Activated naive CD8-positive, alpha-beta T cell (primary cell): ENCODE measurements around the gene IL4I1.
"Not testable (repeated sequence)": the region's sequence is repeated elsewhere in the genome, so short reads cannot be mapped to it uniquely, and the experiment has no call there.

Experiments used
- H3K27ac Mint-ChIP-seq: one replicate; pipeline ENCODE4 v1.8.0; 2021; ENCODE audit warnings: mixed read lengths
- H3K27me3 Mint-ChIP-seq: one replicate; pipeline ENCODE4 v1.8.0; 2021; ENCODE audit warnings: mixed read lengths
- H3K36me3 Mint-ChIP-seq: one replicate; pipeline ENCODE4 v1.8.0; 2021; ENCODE audit warnings: mixed read lengths
- H3K4me1 Mint-ChIP-seq: one replicate; pipeline ENCODE4 v1.8.0; 2021; ENCODE audit warnings: low read depth, mixed read lengths
- H3K4me3 Mint-ChIP-seq: one replicate; pipeline ENCODE4 v1.8.0; 2021; ENCODE audit warnings: mild to moderate bottlenecking, mixed read lengths
- H3K9me3 Mint-ChIP-seq: one replicate; pipeline ENCODE4 v1.8.0; 2021; ENCODE audit warnings: low read depth, mixed read lengths

Gene IL4I1

GRCh38 chr19:49929611-49930482 is 33.2 kb upstream of the IL4I1 start:
- peak overlapping the region; percentile 99 for H3K27ac Mint-ChIP-seq
- peak overlapping the region; percentile 99 for H3K4me3 Mint-ChIP-seq
- no peaks in the 10 kb centered on the region for H3K27me3 Mint-ChIP-seq
- H3K36me3 Mint-ChIP-seq, result peaks cover 17% of the 10 kb centered on the region
- H3K9me3 Mint-ChIP-seq, result no peaks in the 10 kb centered on the region
- H3K4me1 Mint-ChIP-seq, result peaks cover 55% of the 10 kb centered on the region

GRCh38 chr19:49929121-49929610 is 32.5 kb upstream of the IL4I1 start, which contains the start of the genes ATF5 and NUP62:
TSS of gene ATF5 (plus strand) at chr19:49929205. CDS start at chr19:49930851, 1,646 bp downstream.
TSS of gene NUP62 (minus strand) at chr19:49929504. CDS start at chr19:49909807, 19,697 bp downstream.
- peaks cover 17% of the 10 kb centered on the region for H3K36me3 Mint-ChIP-seq
- H3K4me3 Mint-ChIP-seq, result peak within 1 kb of the TSS; percentile 99
- H3K27me3 Mint-ChIP-seq, result no peaks in the 10 kb centered on the region
- H3K9me3 Mint-ChIP-seq, result no peaks in the 10 kb centered on the region
- peaks cover 55% of the 10 kb centered on the region for H3K4me1 Mint-ChIP-seq
- H3K27ac Mint-ChIP-seq, result peak within 1 kb of the TSS; percentile 99

- Mint-ChIP-seq H3K27ac (peak overlapping the region; percentile 99), H3K27me3 (no peaks in the 10 kb centered on the region), H3K9me3 (no peaks in the 10 kb centered on the region), H3K4me3 (peak overlapping the region; percentile 99), H3K36me3 (peaks cover 15% of the 10 kb centered on the region), H3K4me1 (peaks cover 50% of the 10 kb centered on the region)
These were observed 31.0 kb upstream of the IL4I1 start for GRCh38 chr19:49927526-49928264.

GRCh38 chr19:49926515-49926914 is 29.8 kb upstream of the IL4I1 start:
- Mint-ChIP-seq H3K4me3 (peak overlapping the region; percentile 65), H3K27me3 (no peaks in the 10 kb centered on the region), H3K9me3 (no peaks in the 10 kb centered on the region), H3K27ac (no peak overlapping the region), H3K36me3 (peaks cover 10% of the 10 kb centered on the region), H3K4me1 (peaks cover 46% of the 10 kb centered on the region)

GRCh38 chr19:49925486-49925885 is 28.8 kb upstream of the IL4I1 start:
- Mint-ChIP-seq H3K36me3 (peaks cover 10% of the 10 kb centered on the region), H3K27me3 (no peaks in the 10 kb centered on the region), H3K27ac (no peak overlapping the region), H3K4me3 (peak overlapping the region; percentile 41), H3K9me3 (no peaks in the 10 kb centered on the region), H3K4me1 (peaks cover 48% of the 10 kb centered on the region)

GRCh38 chr19:49924881-49925210 is 28.2 kb upstream of the IL4I1 start:
- not testable (repeated sequence) for H3K27me3 Mint-ChIP-seq, H3K9me3 Mint-ChIP-seq, H3K27ac Mint-ChIP-seq, H3K36me3 Mint-ChIP-seq
- peaks cover 45% of the 10 kb centered on the region for H3K4me1 Mint-ChIP-seq
- H3K4me3 Mint-ChIP-seq, result peak overlapping the region; percentile 20

GRCh38 chr19:49924004-49924880 is 27.6 kb upstream of the IL4I1 start:
- Mint-ChIP-seq H3K4me1 (peaks cover 46% of the 10 kb centered on the region), H3K27me3 (no peaks in the 10 kb centered on the region), H3K27ac (no peak overlapping the region), H3K36me3 (peaks cover 7% of the 10 kb centered on the region), H3K4me3 (peak overlapping the region; percentile 20), H3K9me3 (no peaks in the 10 kb centered on the region)

- H3K4me3 Mint-ChIP-seq, result no peak overlapping the region
- H3K36me3 Mint-ChIP-seq, result peaks cover 7% of the 10 kb centered on the region
- H3K9me3 Mint-ChIP-seq, result no peaks in the 10 kb centered on the region
- peaks cover 43% of the 10 kb centered on the region for H3K4me1 Mint-ChIP-seq
- H3K27ac Mint-ChIP-seq, result no peak overlapping the region
- no peaks in the 10 kb centered on the region for H3K27me3 Mint-ChIP-seq
These were observed 26.6 kb upstream of the IL4I1 start for GRCh38 chr19:49923055-49924003.

GRCh38 chr19:49921871-49922795 is 25.4 kb upstream of the IL4I1 start:
- H3K9me3 Mint-ChIP-seq, result no peaks in the 10 kb centered on the region
- peaks cover 37% of the 10 kb centered on the region for H3K4me1 Mint-ChIP-seq
- no peak overlapping the region for H3K27ac Mint-ChIP-seq
- peaks cover 3% of the 10 kb centered on the region for H3K36me3 Mint-ChIP-seq
- no peaks in the 10 kb centered on the region for H3K27me3 Mint-ChIP-seq
- no peak overlapping the region for H3K4me3 Mint-ChIP-seq

- Mint-ChIP-seq H3K4me1 (peaks cover 34% of the 10 kb centered on the region), H3K4me3 (no peak overlapping the region), H3K27me3 (no peaks in the 10 kb centered on the region), H3K9me3 (no peaks in the 10 kb centered on the region), H3K27ac (no peak overlapping the region), H3K36me3 (peaks cover 3% of the 10 kb centered on the region)
These were observed 24.1 kb upstream of the IL4I1 start for GRCh38 chr19:49920624-49921363.

- Mint-ChIP-seq H3K27me3 (no peaks in the 10 kb centered on the region), H3K27ac (no peak overlapping the region), H3K36me3 (peaks cover 3% of the 10 kb centered on the region), H3K9me3 (no peaks in the 10 kb centered on the region), H3K4me1 (peaks cover 33% of the 10 kb centered on the region), H3K4me3 (no peak overlapping the region)
These were observed 21.4 kb upstream of the IL4I1 start for GRCh38 chr19:49918089-49918488.
